Measurements from ENCODE around the gene TPRG1.

The TPRG1 gene

GRCh38 chr3:189365609-189366564, 194.1 kb downstream of the TPRG1 start:
- Mint-ChIP-seq H3K27ac (no peak overlapping the region), H3K4me3 (no peak overlapping the region), H3K9me3 (no peaks in the 10 kb centered on the region), H3K36me3 (no peaks in the 10 kb centered on the region), H3K4me1 (no peaks in the 10 kb centered on the region), H3K27me3 (peaks cover 2% of the 10 kb centered on the region)
- ATAC-seq (ENCODE audit: low read depth) (no peak), DNase-seq (ENCODE audit: low spot score in 2 of 2) (no peak)

- no peak overlapping the region for H3K27ac Mint-ChIP-seq
These were observed 196.6 kb downstream of the TPRG1 start for GRCh38 chr3:189368384-189368783.

GRCh38 chr3:189369636-189370035, 197.9 kb downstream of the TPRG1 start:
- DNase-seq (ENCODE audit: low spot score in 2 of 2), result no peak
- Mint-ChIP-seq H3K27ac (no peak overlapping the region), H3K36me3 (no peaks in the 10 kb centered on the region), H3K4me1 (no peaks in the 10 kb centered on the region), H3K27me3 (no peaks in the 10 kb centered on the region), H3K9me3 (no peaks in the 10 kb centered on the region), H3K4me3 (no peak overlapping the region)
- no peak for ATAC-seq (ENCODE audit: low read depth)

More at GRCh38 chr3:189368384-189368783, 196.6 kb downstream of the TPRG1 start:
- no peak overlapping the region for H3K4me3 Mint-ChIP-seq
- no peak for DNase-seq (ENCODE audit: low spot score in 2 of 2)
- H3K4me1 Mint-ChIP-seq, result no peaks in the 10 kb centered on the region
- no peaks in the 10 kb centered on the region for H3K27me3 Mint-ChIP-seq
- no peak for ATAC-seq (ENCODE audit: low read depth)
- H3K36me3 Mint-ChIP-seq, result no peaks in the 10 kb centered on the region
- H3K9me3 Mint-ChIP-seq, result no peaks in the 10 kb centered on the region

- DNase-seq (ENCODE audit: low spot score in 2 of 2) (no peak), ATAC-seq (ENCODE audit: low read depth) (no peak)
- Mint-ChIP-seq H3K27ac (no peak overlapping the region), H3K9me3 (no peaks in the 10 kb centered on the region), H3K4me1 (no peaks in the 10 kb centered on the region), H3K27me3 (no peaks in the 10 kb centered on the region), H3K4me3 (no peak overlapping the region), H3K36me3 (no peaks in the 10 kb centered on the region)
These were observed 200.5 kb downstream of the TPRG1 start for GRCh38 chr3:189372243-189372642.
